ENCODE measurements around the gene MINDY4.

DNA sequence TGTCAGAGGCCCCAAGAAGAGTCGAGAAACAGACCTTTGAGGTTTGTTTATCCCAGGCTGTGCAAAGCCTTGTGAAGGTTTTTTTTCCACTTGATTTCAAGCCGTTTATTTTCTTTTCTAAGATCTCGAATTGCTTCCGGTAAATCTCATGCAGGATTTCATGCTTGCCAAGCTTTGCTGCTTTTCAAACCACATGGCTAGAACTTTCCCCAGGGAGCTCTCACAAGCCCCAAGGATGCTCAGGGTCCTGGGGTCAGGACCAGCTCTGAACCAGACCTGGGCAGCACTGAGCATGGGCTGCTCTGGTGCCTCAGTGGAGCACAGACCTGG, 92.5 kb downstream of the MINDY4 start:
- TF ChIP-seq CTCF (IDR thresholded peaks at IDR 0.05; ENCODE audit: insufficient read depth, low read length, poor library complexity, severe bottlenecking) (no peak), EZH2phosphoT487 (conservative IDR thresholded peaks at IDR 0.05; ENCODE audit: low read length) (no peak)

Measured in SU-DHL-6 (cell line).